HG03565 (cell line): ENCODE measurements around the gene FOXO6.
"Not testable (repeated sequence)": the region's sequence is repeated elsewhere in the genome, so short reads cannot be mapped to it uniquely, and the experiment has no call there.

Experiments used
- ATAC-seq: cut with Tn5 transposase; IDR thresholded peaks from one replicate; pipeline ENCODE4 v1.9.1; 2021; ENCODE audit warnings: mild to moderate bottlenecking, moderate library complexity; ENCODE audit not compliant: unreplicated experiment

The FOXO6 gene

GRCh38 chr1:41328780-41329640 is 32.2 kb upstream of the FOXO6 start:
- ATAC-seq = no peak

GRCh38 chr1:41329662-41330587 is 31.3 kb upstream of the FOXO6 start:
- ATAC-seq = no peak

- no peak for ATAC-seq
Measured at GRCh38 chr1:41330588-41331545, 30.4 kb upstream of the FOXO6 start.

- ATAC-seq = no peak
Measured at GRCh38 chr1:41331546-41331917, 29.7 kb upstream of the FOXO6 start.

GRCh38 chr1:41332161-41332560 is 29.1 kb upstream of the FOXO6 start:
- ATAC-seq = not testable (repeated sequence)

- no peak for ATAC-seq
Measured at GRCh38 chr1:41333146-41333784, 28.0 kb upstream of the FOXO6 start.

GRCh38 chr1:41338820-41339219 is 22.4 kb upstream of the FOXO6 start:
- ATAC-seq = no peak

- ATAC-seq = no peak
Measured at GRCh38 chr1:41340655-41341364, 20.4 kb upstream of the FOXO6 start.

- no peak for ATAC-seq
Measured at GRCh38 chr1:41341365-41341683, 19.9 kb upstream of the FOXO6 start.

GRCh38 chr1:41341772-41342562 is 19.3 kb upstream of the FOXO6 start:
- no peak for ATAC-seq

GRCh38 chr1:41342774-41343355 is 18.4 kb upstream of the FOXO6 start:
- ATAC-seq = no peak

GRCh38 chr1:41343790-41344699 is 17.2 kb upstream of the FOXO6 start:
- no peak for ATAC-seq

GRCh38 chr1:41344708-41345159 is 16.5 kb upstream of the FOXO6 start:
- no peak for ATAC-seq

- ATAC-seq = no peak
Measured at GRCh38 chr1:41345434-41346075, 15.7 kb upstream of the FOXO6 start.

GRCh38 chr1:41347276-41347675 is 14.0 kb upstream of the FOXO6 start:
- ATAC-seq = no peak

- ATAC-seq = no peak
Measured at GRCh38 chr1:41348394-41348793, 12.8 kb upstream of the FOXO6 start.
